Hepatocyte (in vitro differentiated cells): Measurements from ENCODE around the gene LBX2.

ENCODE experiments used
- CTCF ChIP-seq: fragments of 200-600 bp; sonication (generic); IDR thresholded peaks from 2 replicates; pipeline ENCODE4 v1.5.1; 2016; ENCODE audit warnings: antibody characterized with exemption, mild to moderate bottlenecking; ENCODE audit not compliant: poor library complexity
- EZH2phosphoT487 ChIP-seq: fragments of 200-600 bp; sonication (generic); IDR thresholded peaks from one replicate; pipeline ENCODE4 v1.6.1; 2018; ENCODE audit warnings: antibody characterized with exemption, mild to moderate bottlenecking, low read depth, moderate library complexity; ENCODE audit not compliant: unreplicated experiment, severe bottlenecking

GRCh38 chr2:74515271-74515980 is 16.0 kb upstream of the LBX2 start:
- TF ChIP-seq CTCF (no peak), EZH2phosphoT487 (peak; percentile 14)
